Sigmoid colon (tissue), 4 donors: ENCODE results near the gene XRN2.

Experiments used
- CTCF ChIP-seq, 4 experiments: fragments of 450-650 bp in 3 of 4; fragments of 200-600 bp in 1 of 4; IDR thresholded peaks; one replicate each; pipeline ENCODE4 v1.5.1; 2016 to 2019; ENCODE audit warnings: antibody characterized with exemption in 4 of 4, mild to moderate bottlenecking in 3 of 4, moderate library complexity in 2 of 4
- EP300 ChIP-seq, 4 donors: sonication (generic); formaldehyde crosslinking; IDR thresholded peaks; one replicate each; pipeline ENCODE4 v1.6.1; 2017; ENCODE audit warnings: antibody characterized with exemption in 4 of 4
- POLR2A ChIP-seq, 2 donors: fragments of 450-650 bp; IDR thresholded peaks; one replicate each; pipeline ENCODE4 v1.6.1; 2016; ENCODE audit warnings: antibody characterized with exemption in 2 of 2, mild to moderate bottlenecking in 2 of 2, moderate library complexity in 2 of 2

- TF ChIP-seq EP300 (IDR thresholded peaks at IDR 0.05) (no peak), POLR2A (IDR thresholded peaks at IDR 0.05) (no peak), CTCF (IDR thresholded peaks at IDR 0.05) (peak in 1 of 4 experiments; percentile 12)
These were observed 898 bp downstream of the XRN2 start for GRCh38 chr20:21303872-21304586.
